LNCAP (cell line): ENCODE results near the gene NMRAL1.

Experiments used
- TF ChIP-seq, protein P1 (sequence below): fragments of 450-650 bp; IDR thresholded peaks from 2 replicates; pipeline ENCODE4 v1.5.1; 2017; ENCODE audit warnings: mild to moderate bottlenecking

NMRAL1 gene

DNA sequence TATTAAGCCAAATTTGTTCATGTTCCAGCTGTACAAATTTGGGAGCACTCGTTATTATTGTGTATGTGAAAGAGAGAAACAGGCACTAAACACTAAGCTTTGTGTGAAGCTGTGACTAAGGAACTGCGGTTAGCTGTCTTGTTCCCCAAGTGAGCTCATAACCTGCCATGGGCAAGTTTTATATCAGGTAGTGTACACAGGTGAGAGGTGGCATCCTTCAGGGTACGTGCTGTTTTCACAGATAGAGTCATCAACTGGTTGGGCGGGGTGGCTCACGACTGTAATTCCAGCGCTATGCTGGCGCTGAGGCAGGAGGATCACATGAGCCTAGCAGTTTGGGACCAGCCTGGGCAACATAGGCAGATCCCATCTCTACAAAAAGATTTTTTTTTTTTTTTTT, 45.9 kb downstream of the NMRAL1 start:
- TF ChIP-seq, protein P1, sequence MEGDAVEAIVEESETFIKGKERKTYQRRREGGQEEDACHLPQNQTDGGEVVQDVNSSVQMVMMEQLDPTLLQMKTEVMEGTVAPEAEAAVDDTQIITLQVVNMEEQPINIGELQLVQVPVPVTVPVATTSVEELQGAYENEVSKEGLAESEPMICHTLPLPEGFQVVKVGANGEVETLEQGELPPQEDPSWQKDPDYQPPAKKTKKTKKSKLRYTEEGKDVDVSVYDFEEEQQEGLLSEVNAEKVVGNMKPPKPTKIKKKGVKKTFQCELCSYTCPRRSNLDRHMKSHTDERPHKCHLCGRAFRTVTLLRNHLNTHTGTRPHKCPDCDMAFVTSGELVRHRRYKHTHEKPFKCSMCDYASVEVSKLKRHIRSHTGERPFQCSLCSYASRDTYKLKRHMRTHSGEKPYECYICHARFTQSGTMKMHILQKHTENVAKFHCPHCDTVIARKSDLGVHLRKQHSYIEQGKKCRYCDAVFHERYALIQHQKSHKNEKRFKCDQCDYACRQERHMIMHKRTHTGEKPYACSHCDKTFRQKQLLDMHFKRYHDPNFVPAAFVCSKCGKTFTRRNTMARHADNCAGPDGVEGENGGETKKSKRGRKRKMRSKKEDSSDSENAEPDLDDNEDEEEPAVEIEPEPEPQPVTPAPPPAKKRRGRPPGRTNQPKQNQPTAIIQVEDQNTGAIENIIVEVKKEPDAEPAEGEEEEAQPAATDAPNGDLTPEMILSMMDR, result no peak

DNA sequence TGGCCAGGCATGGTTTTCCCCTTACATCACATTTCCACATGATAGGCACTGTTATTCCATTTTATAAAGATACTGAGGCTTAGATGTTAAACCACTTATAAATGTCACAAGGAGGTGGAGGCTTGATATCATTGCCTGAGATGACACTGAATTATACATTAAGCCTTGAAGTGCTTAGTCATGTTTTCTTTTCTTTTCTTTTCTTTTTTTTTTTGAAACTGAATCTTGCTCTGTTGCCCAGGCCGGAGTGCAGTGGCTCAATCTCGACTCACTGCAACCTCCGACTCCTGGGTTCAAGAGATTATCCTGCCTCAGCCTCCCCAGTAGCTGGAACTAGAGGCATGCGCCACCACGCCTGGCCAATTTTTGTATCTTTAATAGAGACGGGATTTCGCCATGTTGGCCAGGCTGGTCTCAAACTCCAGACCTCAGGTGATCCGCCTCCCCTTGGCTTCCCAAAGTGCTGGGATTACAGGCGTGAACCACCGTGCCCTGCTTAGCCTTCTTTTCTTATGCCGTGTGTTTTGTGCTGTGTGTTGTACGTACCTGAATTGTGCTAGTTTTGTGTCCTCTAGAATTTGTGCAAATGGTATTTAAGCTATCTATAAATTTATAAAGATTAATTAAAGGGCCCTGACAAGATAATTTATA, 47.6 kb downstream of the NMRAL1 start:
- TF ChIP-seq, protein P1, result no peak

DNA sequence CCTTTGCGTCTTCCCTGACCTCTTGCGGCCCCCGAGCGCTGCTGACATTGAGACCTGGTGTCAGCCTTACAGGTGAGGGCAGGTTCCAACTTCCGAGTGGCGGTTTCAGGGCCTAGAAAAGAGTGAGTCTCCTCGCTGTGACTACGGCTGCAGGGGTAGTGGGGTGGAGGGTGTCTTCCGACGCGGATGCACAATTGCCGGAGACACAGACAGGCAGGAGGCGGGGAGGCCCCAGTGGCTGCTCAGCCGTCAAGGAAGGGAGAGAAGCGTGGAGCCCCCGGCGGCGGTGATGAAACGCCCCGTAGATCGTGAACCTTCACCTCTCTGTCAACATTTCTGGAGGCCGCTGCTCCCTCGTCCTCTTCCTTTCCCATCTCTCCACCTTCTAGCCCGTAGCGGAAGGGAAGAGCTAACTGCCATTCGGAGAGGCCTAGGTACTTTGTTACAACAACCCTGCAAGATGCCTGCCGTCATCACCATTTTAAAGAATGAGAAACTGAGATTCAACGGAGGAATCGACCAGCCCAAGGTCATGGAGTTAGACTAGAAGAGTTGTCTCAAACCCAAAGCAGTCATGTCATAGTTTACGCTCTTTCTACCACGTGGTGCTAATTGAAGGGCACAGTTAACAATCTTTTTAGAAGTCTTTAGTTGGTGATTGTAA, 48.3 kb downstream of the NMRAL1 start:
- TF ChIP-seq, protein P1, result no peak

DNA sequence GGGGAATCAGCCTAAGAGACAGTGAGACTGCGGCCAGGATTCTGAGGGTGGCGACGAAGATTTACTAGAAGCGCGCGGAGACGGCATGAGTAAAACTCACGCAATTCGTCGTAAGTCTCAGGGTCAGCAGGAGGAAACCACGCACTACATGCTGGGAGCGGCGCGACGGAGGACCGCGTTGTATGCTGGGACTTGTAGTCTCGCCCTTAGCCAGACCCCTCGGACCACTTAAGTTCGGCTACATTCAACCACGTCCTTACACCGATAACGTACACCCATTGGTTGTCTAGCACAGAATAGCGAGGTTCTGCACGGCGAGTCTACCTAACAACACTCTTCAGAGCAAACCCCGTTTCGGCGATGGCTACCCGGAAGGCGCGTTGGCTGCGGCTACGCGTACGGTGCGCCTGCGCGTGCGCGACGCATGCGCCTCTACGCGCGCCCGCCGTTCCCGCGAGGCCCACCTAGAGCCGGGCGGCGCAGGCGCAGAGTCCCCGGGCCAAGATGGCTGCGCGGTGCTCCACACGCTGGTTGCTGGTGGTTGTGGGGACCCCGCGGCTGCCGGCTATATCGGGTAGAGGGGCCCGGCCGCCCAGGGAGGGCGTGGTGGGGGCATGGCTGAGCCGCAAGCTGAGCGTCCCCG, 48.9 kb downstream of the NMRAL1 start, which contains the start of gene DNAJA3:
DNAJA3 (plus strand) TSS at position 491 of the 643 bp plus-strand sequence; CDS start at position 505, 14 bp downstream.
- TF ChIP-seq, protein P1, result no peak

DNA sequence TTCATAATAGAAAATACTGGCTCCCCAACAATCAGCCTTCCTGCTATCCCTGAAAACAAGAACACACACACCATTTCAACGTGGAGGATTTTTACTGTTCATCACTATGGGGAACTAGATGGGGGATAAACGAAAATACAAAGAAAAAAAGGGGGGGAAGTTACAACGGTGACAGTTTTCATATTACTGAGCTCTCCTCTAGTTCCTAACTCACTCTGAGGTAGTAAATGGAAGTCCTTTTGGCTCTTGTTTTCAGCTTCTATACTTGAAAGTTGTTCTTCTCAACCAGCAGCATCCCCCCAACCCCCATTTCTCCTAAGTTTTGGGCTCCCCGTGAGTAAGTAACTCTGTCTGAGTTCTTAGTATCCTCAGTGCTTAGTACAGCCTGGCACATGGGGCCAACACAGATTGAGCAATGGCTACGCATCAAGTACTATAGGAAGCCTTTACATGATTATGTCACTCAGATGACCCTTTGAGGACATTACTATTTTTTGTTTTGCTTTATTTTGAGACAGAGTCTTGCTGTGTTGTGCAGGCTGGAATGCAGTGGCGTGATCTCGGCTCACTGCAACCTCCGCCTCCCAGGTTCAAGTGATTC, 53.8 kb downstream of the NMRAL1 start:
- TF ChIP-seq, protein P1, result no peak

DNA sequence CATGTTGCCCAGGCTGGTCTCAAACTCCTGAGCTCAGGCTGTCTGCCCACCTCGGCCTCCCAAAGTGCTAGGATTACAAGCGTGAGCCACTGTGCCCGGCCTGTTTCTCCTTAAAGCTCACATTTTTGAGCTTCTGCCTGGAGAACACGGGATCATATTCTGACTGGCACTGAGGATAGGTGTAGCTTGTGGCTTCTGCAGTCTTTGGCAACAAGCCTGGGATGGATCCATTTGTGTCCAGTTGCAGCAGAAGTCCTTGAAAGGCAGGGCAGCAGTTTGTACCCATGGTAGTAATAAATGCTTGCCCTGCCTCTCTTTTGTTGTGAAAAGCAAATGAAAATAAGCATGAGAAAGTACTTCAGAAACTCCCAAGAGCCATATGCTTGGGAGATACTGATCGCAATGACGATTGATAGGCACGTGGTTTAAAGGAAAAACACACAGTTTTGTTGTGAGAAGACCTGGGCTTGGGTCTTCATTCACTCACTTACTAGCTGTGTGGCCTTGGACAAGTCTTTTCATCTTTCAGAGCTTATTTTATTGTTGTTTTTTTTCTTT, 54.9 kb downstream of the NMRAL1 start:
- TF ChIP-seq, protein P1, result no peak

DNA sequence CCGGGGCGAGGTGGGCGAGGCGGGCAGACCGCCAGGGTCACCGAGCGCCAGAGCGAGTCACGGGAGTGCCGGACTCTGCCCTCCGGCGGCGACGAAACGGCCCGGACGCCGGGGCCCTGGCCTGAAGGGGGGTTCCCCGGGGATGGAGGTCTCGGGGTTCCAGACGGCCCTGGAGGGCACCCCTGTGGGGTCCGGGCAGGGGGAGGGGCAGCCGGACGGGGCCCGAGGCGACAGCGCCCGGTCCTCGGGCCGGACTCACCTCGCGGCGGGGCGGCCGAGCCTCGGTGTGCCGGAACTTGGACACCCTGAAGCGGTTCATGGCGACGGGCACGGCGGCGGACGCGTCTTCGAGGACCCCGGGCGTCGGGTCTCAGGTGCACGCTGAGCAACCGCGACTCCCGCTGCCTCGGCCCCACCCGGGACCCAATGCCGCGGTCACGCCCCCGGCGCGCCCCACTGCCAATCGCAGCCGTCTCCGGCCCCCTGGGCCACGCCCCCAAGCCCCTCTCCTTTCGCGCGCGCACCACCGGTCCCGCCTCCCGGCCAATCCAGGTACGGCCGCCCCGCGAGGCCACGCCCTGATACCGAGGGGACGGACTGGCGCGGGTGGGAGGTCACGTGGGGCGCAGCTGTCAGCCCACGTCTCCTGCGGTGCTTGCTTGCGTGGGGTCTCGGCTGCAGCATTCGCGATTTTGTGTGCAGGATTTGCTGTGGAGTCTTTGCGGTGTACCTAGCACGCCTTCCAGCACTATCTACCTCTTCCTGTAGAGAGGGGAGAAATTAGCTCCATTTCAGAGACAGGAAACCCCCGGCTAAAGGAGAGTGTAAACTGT, 58.0 kb downstream of the NMRAL1 start, which contains the start of gene CORO7:
CORO7 (minus strand) TSS at position 397 of the 833 bp plus-strand sequence; CDS start at position 319, 78 bp downstream.
- TF ChIP-seq, protein P1, result no peak
